Measurements from ENCODE around the gene NMT2.

The NMT2 gene

GRCh38 chr10:15167411-15168290 lies 842 bp downstream of the NMT2 start:
- TF ChIP-seq ZNF274 (IDR thresholded peaks at IDR 0.05; ENCODE audit: low read depth, low read length), result no peak
- peak overlapping the region; percentile 92 for H3K4me3 ChIP-seq (ENCODE audit: low read length)

- TF ChIP-seq ZNF274 (IDR thresholded peaks at IDR 0.05; ENCODE audit: low read depth, low read length), result no peak
- H3K4me3 ChIP-seq (ENCODE audit: low read length), result peak overlapping the region; percentile 92
These were observed 2.2 kb downstream of the NMT2 start for GRCh38 chr10:15166325-15166724.

GRCh38 chr10:15163253-15163828 lies 5.2 kb downstream of the NMT2 start:
- no peak for TF ChIP-seq ZNF274 (IDR thresholded peaks at IDR 0.05; ENCODE audit: low read depth, low read length)
- H3K4me3 ChIP-seq (ENCODE audit: low read length), result no peak overlapping the region

GRCh38 chr10:15158972-15159371 lies 9.5 kb downstream of the NMT2 start:
- TF ChIP-seq ZNF274 (IDR thresholded peaks at IDR 0.05; ENCODE audit: low read depth, low read length), result no peak
- no peak overlapping the region for H3K4me3 ChIP-seq (ENCODE audit: low read length)

- no peak for TF ChIP-seq ZNF274 (IDR thresholded peaks at IDR 0.05; ENCODE audit: low read depth, low read length)
- no peak overlapping the region for H3K4me3 ChIP-seq (ENCODE audit: low read length)
These were observed 10.0 kb downstream of the NMT2 start for GRCh38 chr10:15158448-15158847.

- H3K4me3 ChIP-seq (ENCODE audit: low read length), result no peak overlapping the region
- TF ChIP-seq ZNF274 (IDR thresholded peaks at IDR 0.05; ENCODE audit: low read depth, low read length), result no peak
These were observed 12.4 kb downstream of the NMT2 start for GRCh38 chr10:15155978-15156656.

- no peak for TF ChIP-seq ZNF274 (IDR thresholded peaks at IDR 0.05; ENCODE audit: low read depth, low read length)
These were observed 15.9 kb downstream of the NMT2 start for GRCh38 chr10:15152556-15152955.

GRCh38 chr10:15150563-15150962 lies 17.9 kb downstream of the NMT2 start:
- no peak overlapping the region for H3K4me3 ChIP-seq (ENCODE audit: low read length)
- no peak for TF ChIP-seq ZNF274 (IDR thresholded peaks at IDR 0.05; ENCODE audit: low read depth, low read length)

More at GRCh38 chr10:15152556-15152955, 15.9 kb downstream of the NMT2 start:
- no peak overlapping the region for H3K4me3 ChIP-seq (ENCODE audit: low read length)

- no peak overlapping the region for H3K4me3 ChIP-seq (ENCODE audit: low read length)
- no peak for TF ChIP-seq ZNF274 (IDR thresholded peaks at IDR 0.05; ENCODE audit: low read depth, low read length)
These were observed 19.3 kb downstream of the NMT2 start for GRCh38 chr10:15149042-15149771.

GRCh38 chr10:15147594-15148392 lies 20.7 kb downstream of the NMT2 start:
- no peak for TF ChIP-seq ZNF274 (IDR thresholded peaks at IDR 0.05; ENCODE audit: low read depth, low read length)
- no peak overlapping the region for H3K4me3 ChIP-seq (ENCODE audit: low read length)

- H3K4me3 ChIP-seq (ENCODE audit: low read length), result no peak overlapping the region
These were observed 22.1 kb downstream of the NMT2 start for GRCh38 chr10:15146366-15146765.

GRCh38 chr10:15144788-15145187 lies 23.7 kb downstream of the NMT2 start:
- TF ChIP-seq ZNF274 (IDR thresholded peaks at IDR 0.05; ENCODE audit: low read depth, low read length), result no peak
- H3K4me3 ChIP-seq (ENCODE audit: low read length), result no peak overlapping the region

More at GRCh38 chr10:15146366-15146765, 22.1 kb downstream of the NMT2 start:
- no peak for TF ChIP-seq ZNF274 (IDR thresholded peaks at IDR 0.05; ENCODE audit: low read depth, low read length)

All from GM08714 (cell line).